ENCODE data around the gene TMC1.
A peak's percentile ranks its signal among the peaks of the same experiment; 100 is the strongest.
"Not testable (repeated sequence)": the region's sequence is repeated elsewhere in the genome, so short reads cannot be mapped to it uniquely, and the experiment has no call there.

The TMC1 gene

DNA sequence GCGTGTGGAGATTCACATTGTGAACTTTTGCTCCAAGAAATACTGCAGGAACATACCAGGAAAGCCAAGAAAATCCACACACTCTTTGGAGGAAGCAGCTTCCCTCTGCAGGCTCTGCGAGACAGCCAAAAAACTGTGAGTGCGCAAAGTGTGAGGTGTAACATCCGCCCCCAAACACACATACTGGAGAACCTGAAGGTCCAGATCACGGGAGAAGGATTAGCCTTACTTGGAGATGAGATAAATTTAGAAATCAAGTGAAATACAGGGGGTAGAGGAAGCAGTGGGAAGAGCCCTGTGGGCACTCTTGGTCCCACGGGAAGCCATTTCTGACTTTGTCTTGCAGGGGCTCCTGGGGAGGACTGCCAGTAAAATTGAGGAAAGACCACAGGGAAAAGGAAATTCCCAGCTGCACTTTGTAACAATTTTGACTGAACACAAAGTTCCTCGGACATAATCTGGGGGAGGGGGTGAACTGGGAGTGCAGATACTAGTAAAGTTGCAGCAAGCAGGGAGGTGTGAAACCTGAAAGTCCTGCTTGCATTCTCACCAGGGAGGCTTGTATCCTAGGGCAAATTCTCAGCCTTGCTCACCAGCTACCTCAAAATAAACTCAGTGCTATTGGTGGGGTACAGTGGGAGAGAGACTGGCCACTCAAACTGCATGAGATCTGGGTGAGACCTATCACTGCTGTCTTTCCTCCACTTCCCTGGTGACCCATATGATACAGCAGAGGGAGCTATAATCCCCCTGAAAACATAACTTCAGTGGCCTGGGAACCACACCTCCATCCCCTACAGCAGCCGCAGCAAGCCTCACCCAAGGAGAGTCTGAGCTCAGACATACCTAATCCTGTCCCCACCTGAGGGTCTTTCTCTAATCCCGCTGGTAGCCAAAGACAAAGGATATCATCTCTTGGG lies 322.4 kb downstream of the TMC1 start:
- no peak overlapping the region for H3K9ac ChIP-seq (ENCODE audit: low read length)
- no peak overlapping the region for H3K4me2 ChIP-seq (ENCODE audit: low read length)
- H3K27ac ChIP-seq (ENCODE audit: low read depth, low read length, poor library complexity, severe bottlenecking) = no peak overlapping the region
- H3K9me3 ChIP-seq (ENCODE audit: low read length) = no peaks in the 10 kb centered on the region
- H3K79me2 ChIP-seq (ENCODE audit: insufficient read depth, low read length) = no peaks in the 10 kb centered on the region
- no peaks in the 10 kb centered on the region for H3K9me2 ChIP-seq (ENCODE audit: low read depth, low read length)
- no peaks in the 10 kb centered on the region for H3K36me3 ChIP-seq (ENCODE audit: insufficient read depth, low read length)
- no peak overlapping the region for H2AFZ ChIP-seq (ENCODE audit: low read length)
- no peak overlapping the region for H3K4me3 ChIP-seq (ENCODE audit: low read depth, low read length, poor library complexity, severe bottlenecking)
- no peaks in the 10 kb centered on the region for H3K4me1 ChIP-seq (ENCODE audit: insufficient read depth, low read length, severe bottlenecking)
- H4K20me1 ChIP-seq (ENCODE audit: insufficient read depth, low read length) = no peaks in the 10 kb centered on the region
- H3K27me3 ChIP-seq (ENCODE audit: insufficient read depth, low read length) = no peaks in the 10 kb centered on the region
- H3F3A ChIP-seq (ENCODE audit: insufficient read depth, low read length) = no peaks in the 10 kb centered on the region
- TF ChIP-seq, protein P1, sequence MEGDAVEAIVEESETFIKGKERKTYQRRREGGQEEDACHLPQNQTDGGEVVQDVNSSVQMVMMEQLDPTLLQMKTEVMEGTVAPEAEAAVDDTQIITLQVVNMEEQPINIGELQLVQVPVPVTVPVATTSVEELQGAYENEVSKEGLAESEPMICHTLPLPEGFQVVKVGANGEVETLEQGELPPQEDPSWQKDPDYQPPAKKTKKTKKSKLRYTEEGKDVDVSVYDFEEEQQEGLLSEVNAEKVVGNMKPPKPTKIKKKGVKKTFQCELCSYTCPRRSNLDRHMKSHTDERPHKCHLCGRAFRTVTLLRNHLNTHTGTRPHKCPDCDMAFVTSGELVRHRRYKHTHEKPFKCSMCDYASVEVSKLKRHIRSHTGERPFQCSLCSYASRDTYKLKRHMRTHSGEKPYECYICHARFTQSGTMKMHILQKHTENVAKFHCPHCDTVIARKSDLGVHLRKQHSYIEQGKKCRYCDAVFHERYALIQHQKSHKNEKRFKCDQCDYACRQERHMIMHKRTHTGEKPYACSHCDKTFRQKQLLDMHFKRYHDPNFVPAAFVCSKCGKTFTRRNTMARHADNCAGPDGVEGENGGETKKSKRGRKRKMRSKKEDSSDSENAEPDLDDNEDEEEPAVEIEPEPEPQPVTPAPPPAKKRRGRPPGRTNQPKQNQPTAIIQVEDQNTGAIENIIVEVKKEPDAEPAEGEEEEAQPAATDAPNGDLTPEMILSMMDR (IDR thresholded peaks at IDR 0.05; ENCODE audit: low read length) = peak; percentile 35; the same call in 1 of the 2 replicates
- TF ChIP-seq EZH2 (IDR thresholded peaks at IDR 0.05; ENCODE audit: borderline replicate concordance, low read length) = no peak

DNA sequence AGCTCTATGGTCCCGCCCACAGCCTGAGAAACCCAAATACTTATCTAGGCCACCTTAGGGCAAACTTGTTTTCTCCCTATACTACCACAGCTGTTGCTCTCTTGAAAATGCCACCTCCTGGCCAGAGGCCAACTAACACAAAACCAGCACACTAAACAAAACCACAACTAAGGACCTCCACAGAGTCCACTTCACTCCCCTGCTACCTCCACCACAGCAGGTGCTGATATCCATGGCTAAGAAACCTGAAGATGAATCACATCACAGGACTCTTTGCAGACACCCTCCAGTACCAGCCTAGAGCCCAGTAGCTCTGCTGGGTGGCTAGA lies 323.0 kb downstream of the TMC1 start:
- Histone ChIP-seq H3K9me3 (ENCODE audit: low read length) (no peaks in the 10 kb centered on the region), H2AFZ (ENCODE audit: low read length) (no peak overlapping the region), H3K27ac (ENCODE audit: low read depth, low read length, poor library complexity, severe bottlenecking) (no peak overlapping the region), H3K9me2 (ENCODE audit: low read depth, low read length) (no peaks in the 10 kb centered on the region), H3K36me3 (ENCODE audit: insufficient read depth, low read length) (no peaks in the 10 kb centered on the region), H3K4me2 (ENCODE audit: low read length) (no peak overlapping the region), H3K9ac (ENCODE audit: low read length) (no peak overlapping the region), H3K4me3 (ENCODE audit: low read depth, low read length, poor library complexity, severe bottlenecking) (no peak overlapping the region), H3K4me1 (ENCODE audit: insufficient read depth, low read length, severe bottlenecking) (no peaks in the 10 kb centered on the region), H3K27me3 (ENCODE audit: insufficient read depth, low read length) (no peaks in the 10 kb centered on the region), H4K20me1 (ENCODE audit: insufficient read depth, low read length) (no peaks in the 10 kb centered on the region), H3F3A (ENCODE audit: insufficient read depth, low read length) (no peaks in the 10 kb centered on the region), H3K79me2 (ENCODE audit: insufficient read depth, low read length) (no peaks in the 10 kb centered on the region)
- TF ChIP-seq, protein P1 (IDR thresholded peaks at IDR 0.05; ENCODE audit: low read length) = no peak
- TF ChIP-seq EZH2 (IDR thresholded peaks at IDR 0.05; ENCODE audit: borderline replicate concordance, low read length) = no peak

DNA sequence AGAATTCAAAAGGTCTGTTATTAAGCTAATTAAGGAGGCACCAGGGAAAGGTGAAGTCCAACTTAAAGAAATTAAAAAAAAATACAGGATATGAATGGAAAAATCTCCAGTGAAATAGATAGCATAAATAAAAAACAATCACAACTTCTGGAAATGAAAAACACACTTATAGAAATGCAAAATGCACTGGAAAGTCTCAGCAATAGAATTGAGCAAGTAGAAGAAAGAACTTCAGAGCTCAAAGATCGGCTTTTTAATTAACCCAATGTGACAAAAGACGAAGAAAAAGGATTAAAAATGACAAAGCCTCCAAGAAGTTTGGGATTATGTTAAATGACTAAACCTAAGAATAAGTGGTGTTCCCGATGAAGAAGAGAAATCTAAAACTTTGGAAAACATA lies 323.6 kb downstream of the TMC1 start:
- not testable (repeated sequence) for H3K4me3 ChIP-seq (ENCODE audit: low read depth, low read length, poor library complexity, severe bottlenecking); H3K9me2 ChIP-seq (ENCODE audit: low read depth, low read length); H3K27me3 ChIP-seq (ENCODE audit: insufficient read depth, low read length); H3K36me3 ChIP-seq (ENCODE audit: insufficient read depth, low read length); H2AFZ ChIP-seq (ENCODE audit: low read length); H3K27ac ChIP-seq (ENCODE audit: low read depth, low read length, poor library complexity, severe bottlenecking); H3K9ac ChIP-seq (ENCODE audit: low read length); H3K9me3 ChIP-seq (ENCODE audit: low read length); H4K20me1 ChIP-seq (ENCODE audit: insufficient read depth, low read length); H3K79me2 ChIP-seq (ENCODE audit: insufficient read depth, low read length); H3K4me2 ChIP-seq (ENCODE audit: low read length); H3F3A ChIP-seq (ENCODE audit: insufficient read depth, low read length); H3K4me1 ChIP-seq (ENCODE audit: insufficient read depth, low read length, severe bottlenecking)

DNA sequence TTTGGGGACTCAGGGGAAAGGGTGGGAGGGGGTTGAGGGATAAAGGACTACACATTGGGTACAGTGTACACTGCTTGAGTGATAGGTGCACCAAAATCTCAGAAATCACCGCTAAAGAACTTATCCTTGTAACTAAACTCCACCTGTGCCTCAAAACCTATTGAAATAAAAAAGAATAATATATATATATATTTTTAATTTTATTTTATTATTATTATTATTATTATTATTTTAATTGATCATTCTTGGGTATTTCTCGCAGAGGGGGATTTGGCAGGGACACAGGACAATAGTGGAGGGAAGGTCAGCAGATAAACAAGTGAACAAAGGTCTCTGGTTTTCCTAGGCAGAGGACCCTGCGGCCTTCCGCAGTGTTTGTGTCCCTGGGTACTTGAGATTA lies 328.8 kb downstream of the TMC1 start:
- not testable (repeated sequence) for H3K4me1 ChIP-seq (ENCODE audit: insufficient read depth, low read length, severe bottlenecking); H3K36me3 ChIP-seq (ENCODE audit: insufficient read depth, low read length); H4K20me1 ChIP-seq (ENCODE audit: insufficient read depth, low read length); H3K4me2 ChIP-seq (ENCODE audit: low read length); H3K9ac ChIP-seq (ENCODE audit: low read length); H3K4me3 ChIP-seq (ENCODE audit: low read depth, low read length, poor library complexity, severe bottlenecking); H3K79me2 ChIP-seq (ENCODE audit: insufficient read depth, low read length); H3F3A ChIP-seq (ENCODE audit: insufficient read depth, low read length); H3K27me3 ChIP-seq (ENCODE audit: insufficient read depth, low read length); H2AFZ ChIP-seq (ENCODE audit: low read length); H3K27ac ChIP-seq (ENCODE audit: low read depth, low read length, poor library complexity, severe bottlenecking); H3K9me3 ChIP-seq (ENCODE audit: low read length); H3K9me2 ChIP-seq (ENCODE audit: low read depth, low read length)

All from OCI-LY1 (cell line).